Subcutaneous adipose tissue (tissue), 4 donors: ENCODE measurements around the gene GAK. TPM values are rescaled to one million over a fixed set of nuclear protein-coding genes. Genes with fewer than 3 reads are reported as not detected.

ENCODE experiments used
- CTCF ChIP-seq: fragments of 450-650 bp; IDR thresholded peaks from one replicate; pipeline ENCODE4 v1.5.1; 2016; ENCODE audit warnings: low read depth, mild to moderate bottlenecking, control low read depth, antibody characterized with exemption, moderate library complexity
- total RNA-seq, 4 donors: library from RNA; depleted of rRNA; stranded (reverse); fragments of >200 nt; gene quantifications; one replicate each; pipeline ENCODE4 v1.1.0, GENCODE V29; 2016

GAK gene
- total RNA-seq, 4 donors from 2014 or later = 37.3 to 124 (median 58.7) TPM

- no peak for TF ChIP-seq CTCF
Observed at GRCh38 chr4:882646-883045, 49.5 kb downstream of the GAK start.

GRCh38 chr4:881709-882108 is 50.4 kb downstream of the GAK start:
- TF ChIP-seq CTCF = no peak

GRCh38 chr4:880684-881405 is 51.3 kb downstream of the GAK start:
- TF ChIP-seq CTCF = no peak

- no peak for TF ChIP-seq CTCF
Observed at GRCh38 chr4:879729-880077, 52.4 kb downstream of the GAK start.

- no peak for TF ChIP-seq CTCF
Observed at GRCh38 chr4:878796-879728, 53.1 kb downstream of the GAK start.

GRCh38 chr4:877502-877901 is 54.6 kb downstream of the GAK start:
- TF ChIP-seq CTCF = no peak

- TF ChIP-seq CTCF = no peak
Observed at GRCh38 chr4:876780-877179, 55.3 kb downstream of the GAK start.
